Gastrocnemius medialis (tissue), 4 donors: ENCODE measurements around the gene VPS26A.

Source experiments
- CTCF ChIP-seq, 5 experiments: fragments of 450-650 bp in 3 of 5; fragments of 200-600 bp in 2 of 5; sonication (generic) in 2 of 5; IDR thresholded peaks in 4 of 5; conservative IDR thresholded peaks in 1 of 5; 1 replicate in 4 of 5; 2 replicates in 1 of 5; pipeline ENCODE4 v1.5.1; 2016 to 2019; ENCODE audit warnings: antibody characterized with exemption in 5 of 5, mild to moderate bottlenecking in 3 of 5, moderate library complexity in 3 of 5
- POLR2A ChIP-seq, 2 donors: fragments of 450-650 bp; IDR thresholded peaks; one replicate each; pipeline ENCODE4 v1.6.1; 2017; ENCODE audit warnings: antibody characterized with exemption in 2 of 2, mild to moderate bottlenecking in 2 of 2, moderate library complexity in 2 of 2

GRCh38 chr10:69101451-69102095 lies 22.4 kb upstream of the VPS26A start:
- no peak for TF ChIP-seq CTCF (IDR thresholded peaks at IDR 0.05 in 4 of 5, conservative IDR thresholded peaks at IDR 0.05 in 1 of 5)
- no peak for TF ChIP-seq POLR2A (IDR thresholded peaks at IDR 0.05)
